PC-9 (cell line): Measurements from ENCODE around the gene FADS3. TPM values are rescaled to one million over a fixed set of nuclear protein-coding genes. Genes with fewer than 3 reads are reported as not detected.

Experiments
- BruUV-seq: library from RNA; stranded (reverse); fragments of 400-500 nt; replicated peaks from 2 replicates; lab custom pipeline; 2021; lab: Mats Ljungman, UMichigan
- CTCF ChIA-PET: fragments of 300-600 bp; sonication (Branson Sonifier 250); formaldehyde crosslinking; loops from one replicate; lab custom pipeline; 2022; ENCODE audit warnings: antibody characterized with exemption; lab: Charles Lee
- POLR2A ChIA-PET: fragments of 300-600 bp; sonication (Branson Sonifier 250); formaldehyde crosslinking; loops from one replicate; lab custom pipeline; 2022; ENCODE audit warnings: antibody characterized with exemption; ENCODE audit not compliant: unreplicated experiment; lab: Charles Lee
- DNase-seq, 2 experiments: peaks; one replicate each; pipeline versions ENCODE4 v3.0.0 to v3.0.0-alpha.2; 2015 to 2022; ENCODE audit warnings: mixed read lengths in 1 of 2
- H2AFZ ChIP-seq: fragments of 200-600 bp; sonication (generic); 2 replicates; pipeline ENCODE4 v1.8.1; 2017; ENCODE audit warnings: antibody characterized with exemption
- H3F3A ChIP-seq: fragments of 200-600 bp; sonication (generic); 2 replicates; pipeline ENCODE4 v1.8.1; 2017; ENCODE audit warnings: antibody characterized with exemption, mild to moderate bottlenecking, low read depth; ENCODE audit not compliant: insufficient read depth
- H3K27ac ChIP-seq: fragments of 200-600 bp; sonication (generic); 2 replicates; pipeline ENCODE4 v1.6.1; 2016; ENCODE audit warnings: mixed run types
- H3K27me3 ChIP-seq: fragments of 200-600 bp; sonication (generic); 2 replicates; pipeline ENCODE4 v1.6.1; 2016; ENCODE audit warnings: low read depth, mixed run types; ENCODE audit not compliant: insufficient read depth
- H3K36me3 ChIP-seq: fragments of 200-600 bp; sonication (generic); 2 replicates; pipeline ENCODE4 v1.6.1; 2016; ENCODE audit warnings: low read depth, mixed run types
- H3K4me1 ChIP-seq: fragments of 200-600 bp; sonication (generic); replicated peaks from 2 replicates; pipeline ENCODE4 v1.6.1; 2016; ENCODE audit warnings: mixed run types; ENCODE audit not compliant: insufficient read depth
- H3K4me2 ChIP-seq: fragments of 200-600 bp; sonication (generic); 2 replicates; pipeline ENCODE4 v1.6.1; 2017; ENCODE audit warnings: mixed run types
- H3K4me3 ChIP-seq: fragments of 200-600 bp; sonication (generic); 2 replicates; pipeline ENCODE4 v1.6.1; 2016; ENCODE audit warnings: mixed run types
- H3K79me2 ChIP-seq: fragments of 200-600 bp; sonication (generic); 2 replicates; pipeline ENCODE4 v1.6.1; 2017; ENCODE audit warnings: low read depth, mixed run types
- H3K9me2 ChIP-seq: fragments of 200-600 bp; sonication (generic); 2 replicates; pipeline ENCODE4 v1.8.1; 2017; ENCODE audit warnings: mild to moderate bottlenecking; ENCODE audit not compliant: insufficient read depth
- H3K9me3 ChIP-seq: fragments of 200-600 bp; sonication (generic); 2 replicates; pipeline ENCODE4 v1.8.1; 2016; ENCODE audit warnings: low read depth; ENCODE audit not compliant: insufficient read depth
- H4K20me1 ChIP-seq: fragments of 200-600 bp; sonication (generic); 2 replicates; pipeline ENCODE4 v1.8.1; 2017; ENCODE audit not compliant: insufficient read depth
- EZH2 ChIP-seq: fragments of 200-600 bp; sonication (generic); IDR thresholded peaks from 2 replicates; pipeline ENCODE4 v1.8.0; 2017; ENCODE audit warnings: antibody characterized with exemption, low read depth
- intact Hi-C: fragments of 100-400 bp; cut with micrococcal nuclease; formaldehyde crosslinking; loops from one replicate; pipeline ENCODE4 v1.10.0; 2022; ENCODE audit not compliant: unreplicated experiment
- total RNA-seq: library from RNA; stranded (reverse); gene quantifications from 2 replicates; pipeline ENCODE4 v1.2.3, GENCODE V29; 2021
- TF ChIP-seq, protein P1 (sequence below): fragments of 200-600 bp; sonication (generic); conservative IDR thresholded peaks from 2 replicates; pipeline ENCODE4 v1.6.1; 2017; ENCODE audit warnings: mixed run types, antibody characterized with exemption, mild to moderate bottlenecking, moderate library complexity

Gene FADS3
- total RNA-seq, 1 experiment from 2014 or later = 75.5 TPM

DNA sequence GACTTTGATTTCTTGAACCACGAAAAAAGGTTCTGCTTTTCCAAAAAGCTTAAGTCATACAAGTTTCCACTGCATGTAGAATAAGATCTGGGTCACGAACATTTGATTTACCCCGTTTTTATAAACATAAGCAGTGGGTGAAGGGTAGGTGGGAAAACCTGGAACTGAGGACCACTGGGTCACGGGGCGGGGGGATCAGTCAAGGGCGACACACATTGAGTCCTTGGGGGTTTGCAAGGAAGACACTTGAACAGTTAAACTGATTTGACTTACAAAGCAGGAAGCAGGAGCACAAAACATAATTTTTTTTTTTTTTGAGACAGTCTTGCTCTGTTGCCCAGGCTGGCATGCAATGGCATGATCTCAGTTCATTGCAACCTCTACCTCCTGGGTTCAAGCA, 10.9 kb downstream of the FADS3 start:
- POLR2A ChIA-PET = no interaction called here
- Histone ChIP-seq H3K9me3 (no peaks in the 10 kb centered on the region), H3K27ac (no peak overlapping the region), H3K36me3 (no peaks in the 10 kb centered on the region), H3K79me2 (no peaks in the 10 kb centered on the region), H4K20me1 (no peaks in the 10 kb centered on the region), H2AFZ (no peak overlapping the region), H3F3A (peaks cover 11% of the 10 kb centered on the region; the same call in 1 of the 2 replicates), H3K9me2 (no peaks in the 10 kb centered on the region), H3K27me3 (no peaks in the 10 kb centered on the region), H3K4me2 (no peak overlapping the region), H3K4me3 (no peak overlapping the region), H3K4me1 (no peaks in the 10 kb centered on the region)
- BruUV-seq = no TSS peak
- DNase-seq = no peak
- intact Hi-C loops = no loop called here
- CTCF ChIA-PET = no interaction called here
- TF ChIP-seq, protein P1, sequence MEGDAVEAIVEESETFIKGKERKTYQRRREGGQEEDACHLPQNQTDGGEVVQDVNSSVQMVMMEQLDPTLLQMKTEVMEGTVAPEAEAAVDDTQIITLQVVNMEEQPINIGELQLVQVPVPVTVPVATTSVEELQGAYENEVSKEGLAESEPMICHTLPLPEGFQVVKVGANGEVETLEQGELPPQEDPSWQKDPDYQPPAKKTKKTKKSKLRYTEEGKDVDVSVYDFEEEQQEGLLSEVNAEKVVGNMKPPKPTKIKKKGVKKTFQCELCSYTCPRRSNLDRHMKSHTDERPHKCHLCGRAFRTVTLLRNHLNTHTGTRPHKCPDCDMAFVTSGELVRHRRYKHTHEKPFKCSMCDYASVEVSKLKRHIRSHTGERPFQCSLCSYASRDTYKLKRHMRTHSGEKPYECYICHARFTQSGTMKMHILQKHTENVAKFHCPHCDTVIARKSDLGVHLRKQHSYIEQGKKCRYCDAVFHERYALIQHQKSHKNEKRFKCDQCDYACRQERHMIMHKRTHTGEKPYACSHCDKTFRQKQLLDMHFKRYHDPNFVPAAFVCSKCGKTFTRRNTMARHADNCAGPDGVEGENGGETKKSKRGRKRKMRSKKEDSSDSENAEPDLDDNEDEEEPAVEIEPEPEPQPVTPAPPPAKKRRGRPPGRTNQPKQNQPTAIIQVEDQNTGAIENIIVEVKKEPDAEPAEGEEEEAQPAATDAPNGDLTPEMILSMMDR = no peak
- TF ChIP-seq EZH2 = no peak

DNA sequence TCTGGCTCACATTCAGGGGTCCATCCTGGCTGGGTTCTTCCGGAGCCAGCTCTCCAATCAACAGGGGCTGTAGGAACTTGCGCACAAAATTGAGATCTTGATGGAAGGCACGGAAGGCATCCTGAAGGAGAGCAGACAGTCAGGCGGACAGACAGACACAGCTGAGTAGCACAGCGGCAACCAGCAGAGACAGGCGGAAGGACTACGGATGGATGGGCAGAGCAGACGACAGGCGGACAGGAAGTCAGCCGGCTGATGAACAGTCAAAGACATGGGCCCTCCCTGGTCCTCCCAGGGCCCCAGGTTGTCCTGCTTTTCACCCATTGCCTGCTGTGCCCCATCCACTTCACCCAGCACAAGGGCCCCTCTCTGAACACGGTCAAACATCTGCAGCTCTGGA, 11.3 kb downstream of the FADS3 start:
- Histone ChIP-seq H3K27ac (no peak overlapping the region), H3K36me3 (no peaks in the 10 kb centered on the region), H3F3A (peaks cover 11% of the 10 kb centered on the region; the same call in 1 of the 2 replicates), H2AFZ (no peak overlapping the region), H3K4me1 (no peaks in the 10 kb centered on the region), H3K9me2 (no peaks in the 10 kb centered on the region), H3K79me2 (no peaks in the 10 kb centered on the region), H3K4me3 (no peak overlapping the region), H3K4me2 (no peak overlapping the region), H3K9me3 (no peaks in the 10 kb centered on the region), H4K20me1 (no peaks in the 10 kb centered on the region), H3K27me3 (no peaks in the 10 kb centered on the region)
- ChIA-PET POLR2A (no interaction called here), CTCF (no interaction called here)
- intact Hi-C loops = no loop called here
- no TSS peak for BruUV-seq
- DNase-seq = no peak
- TF ChIP-seq, protein P1 = no peak
- TF ChIP-seq EZH2 = no peak

DNA sequence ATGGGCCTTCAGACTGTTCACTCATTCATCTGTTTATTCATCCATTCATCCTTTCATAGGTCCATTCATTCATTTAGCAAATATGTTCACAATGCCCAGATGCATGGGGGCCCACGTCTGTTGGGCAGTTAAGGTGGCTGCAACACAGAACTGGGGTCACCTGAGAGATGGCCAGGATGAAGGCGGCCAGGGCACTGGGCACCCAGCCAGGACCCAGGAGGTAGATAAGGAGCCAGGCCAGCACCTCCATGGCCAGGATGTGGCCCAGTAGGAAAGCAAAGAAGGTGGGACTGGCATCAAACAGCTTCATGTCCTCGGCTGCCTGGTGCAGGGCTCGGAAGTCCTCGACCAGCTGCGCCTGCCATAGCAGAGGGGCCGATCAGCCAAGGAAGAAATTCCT, 12.2 kb downstream of the FADS3 start:
- no peaks in the 10 kb centered on the region for H3K9me2 ChIP-seq
- H3K27ac ChIP-seq = no peak overlapping the region
- H3K79me2 ChIP-seq = no peaks in the 10 kb centered on the region
- no peak for DNase-seq
- no peak overlapping the region for H2AFZ ChIP-seq
- intact Hi-C loops = no loop called here
- ChIA-PET POLR2A (interaction anchor here (0.6 kb wide), 1 partner anchor 12 kb away, joined by 3 read pairs; no protein-coding TSS in a partner anchor), CTCF (no interaction called here)
- H3F3A ChIP-seq = peaks cover 11% of the 10 kb centered on the region; the same call in 1 of the 2 replicates
- H3K27me3 ChIP-seq = no peaks in the 10 kb centered on the region
- no peaks in the 10 kb centered on the region for H3K36me3 ChIP-seq
- no peaks in the 10 kb centered on the region for H3K9me3 ChIP-seq
- BruUV-seq = no TSS peak
- no peak overlapping the region for H3K4me2 ChIP-seq
- H3K4me1 ChIP-seq = no peaks in the 10 kb centered on the region
- TF ChIP-seq, protein P1 = no peak
- TF ChIP-seq EZH2 = no peak
- H4K20me1 ChIP-seq = no peaks in the 10 kb centered on the region
- H3K4me3 ChIP-seq = no peak overlapping the region
